Hepatocyte (in vitro differentiated cells): ENCODE results near the gene BCOR. TPM values are rescaled to one million over a fixed set of nuclear protein-coding genes. Genes with fewer than 3 reads are reported as not detected.
A peak's percentile ranks its signal among the peaks of the same experiment; 100 is the strongest.

Source experiments
- DNase-seq: peaks from one replicate; pipeline ENCODE4 v3.0.0-alpha.2; 2016; ENCODE audit warnings: low spot score
- H2AFZ ChIP-seq: fragments of 200-600 bp; sonication (generic); 2 replicates; pipeline ENCODE4 v1.6.0; 2016; ENCODE audit warnings: antibody characterized with exemption, mild to moderate bottlenecking
- H3K27ac ChIP-seq: fragments of 200-600 bp; sonication (generic); 2 replicates; pipeline ENCODE4 v1.5.1; 2016; ENCODE audit warnings: mild to moderate bottlenecking
- H3K27me3 ChIP-seq: fragments of 200-600 bp; sonication (generic); 2 replicates; pipeline ENCODE4 v1.6.1; 2016
- H3K36me3 ChIP-seq: fragments of 200-600 bp; sonication (generic); replicated peaks from 2 replicates; pipeline ENCODE4 v1.5.1; 2016; ENCODE audit warnings: low read depth; ENCODE audit not compliant: insufficient read depth
- H3K4me1 ChIP-seq: fragments of 200-600 bp; sonication (generic); 2 replicates; pipeline ENCODE4 v1.5.1; 2016; ENCODE audit warnings: mild to moderate bottlenecking, moderate library complexity; ENCODE audit not compliant: insufficient read depth
- H3K4me2 ChIP-seq: fragments of 200-600 bp; sonication (generic); 2 replicates; pipeline ENCODE4 v1.6.0; 2016
- H3K4me3 ChIP-seq: fragments of 200-600 bp; sonication (generic); 2 replicates; pipeline ENCODE4 v1.5.1; 2016; ENCODE audit warnings: mild to moderate bottlenecking
- H3K79me2 ChIP-seq: fragments of 200-600 bp; sonication (generic); 2 replicates; pipeline ENCODE4 v1.6.0; 2017; ENCODE audit warnings: mild to moderate bottlenecking
- H3K9me2 ChIP-seq: fragments of 200-600 bp; sonication (generic); replicated peaks from 2 replicates; pipeline ENCODE4 v1.6.0; 2017; ENCODE audit warnings: mild to moderate bottlenecking; ENCODE audit not compliant: insufficient read depth
- H3K9me3 ChIP-seq: fragments of 200-600 bp; sonication (generic); 2 replicates; pipeline ENCODE4 v1.5.1; 2016; ENCODE audit warnings: low read depth, mild to moderate bottlenecking
- H4K20me1 ChIP-seq: fragments of 200-600 bp; sonication (generic); 2 replicates; pipeline ENCODE4 v1.6.0; 2016; ENCODE audit warnings: mild to moderate bottlenecking; ENCODE audit not compliant: insufficient read depth, poor library complexity, severe bottlenecking
- EZH2 ChIP-seq: fragments of 200-600 bp; sonication (generic); IDR thresholded peaks from 2 replicates; pipeline ENCODE4 v1.6.1; 2016; ENCODE audit warnings: antibody characterized with exemption, mild to moderate bottlenecking, borderline replicate concordance
- EZH2phosphoT487 ChIP-seq: fragments of 200-600 bp; sonication (generic); IDR thresholded peaks from one replicate; pipeline ENCODE4 v1.6.1; 2018; ENCODE audit warnings: antibody characterized with exemption, mild to moderate bottlenecking, low read depth, moderate library complexity; ENCODE audit not compliant: unreplicated experiment, severe bottlenecking
- WGBS: methylation state at CpG from one replicate; pipeline ENCODE4 v1.1.6; 2016; ENCODE audit warnings: low lambda C conversion rate; ENCODE audit errors: missing lambda C conversion rate; 5-methylcytosine and 5-hydroxymethylcytosine counted together
- polyA plus RNA-seq: library from polyadenylated mRNA; unstranded; fragments of >200 nt; fragmentation: Nextera tagmentation; extraction: Ambion mirVana; gene quantifications from 2 replicates; pipeline ENCODE4 v1.2.1, GENCODE V29; 2016
- total RNA-seq: library from RNA; depleted of rRNA; stranded (reverse); fragments of >200 nt; gene quantifications from 2 replicates; pipeline ENCODE4 v1.2.3, GENCODE V29; 2014
- TF ChIP-seq, protein P1 (sequence below): fragments of 200-600 bp; sonication (generic); IDR thresholded peaks from 2 replicates; pipeline ENCODE4 v1.5.1; 2016; ENCODE audit warnings: antibody characterized with exemption, mild to moderate bottlenecking; ENCODE audit not compliant: poor library complexity

The BCOR gene
- total and polyA plus RNA-seq, 2 experiments from 2014 or later = 13.6 to 22.9 TPM

DNA sequence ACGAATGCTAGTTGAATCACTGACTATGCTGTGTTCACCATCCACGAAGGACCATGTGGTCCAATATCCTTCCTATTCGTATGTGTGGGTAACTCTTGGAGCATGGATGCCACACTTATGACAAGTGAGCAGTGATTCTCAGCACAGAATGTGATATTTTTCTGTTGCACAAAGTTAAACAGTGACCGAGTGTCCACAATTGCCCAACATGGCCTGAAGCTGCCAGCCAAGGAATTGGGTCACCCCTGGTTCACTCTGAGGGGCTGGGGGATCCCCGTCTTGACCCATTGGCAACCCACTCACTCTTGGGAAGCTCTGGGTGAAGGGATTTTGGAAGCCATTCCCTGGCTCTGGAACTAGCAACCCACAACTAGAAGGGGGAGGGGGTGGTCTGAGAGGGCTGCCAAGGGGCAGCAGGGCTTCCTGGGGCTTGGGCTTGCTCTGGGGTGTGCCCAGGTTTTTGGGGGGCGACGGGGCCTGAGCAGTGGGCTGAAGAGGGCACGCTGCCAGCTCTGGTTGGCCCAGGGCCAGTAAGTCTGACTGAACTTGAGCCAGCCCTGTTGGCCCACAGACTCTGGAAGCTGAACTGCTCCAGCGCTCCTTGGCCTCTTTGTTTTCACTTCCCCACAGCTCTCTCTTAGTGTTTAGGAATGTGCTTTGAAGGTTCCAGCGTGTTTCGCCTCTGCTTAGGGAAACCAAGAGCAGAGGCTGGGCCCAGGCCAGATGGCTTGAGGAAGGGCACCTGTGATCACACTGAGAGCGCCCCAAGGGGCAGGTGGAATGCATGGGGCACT, 43.1 kb upstream of the BCOR start:
- 48% methylated on average over 12 of the region's 12 CpGs for WGBS
- H3K27me3 ChIP-seq = peaks cover 23% of the 10 kb centered on the region
- TF ChIP-seq, protein P1, sequence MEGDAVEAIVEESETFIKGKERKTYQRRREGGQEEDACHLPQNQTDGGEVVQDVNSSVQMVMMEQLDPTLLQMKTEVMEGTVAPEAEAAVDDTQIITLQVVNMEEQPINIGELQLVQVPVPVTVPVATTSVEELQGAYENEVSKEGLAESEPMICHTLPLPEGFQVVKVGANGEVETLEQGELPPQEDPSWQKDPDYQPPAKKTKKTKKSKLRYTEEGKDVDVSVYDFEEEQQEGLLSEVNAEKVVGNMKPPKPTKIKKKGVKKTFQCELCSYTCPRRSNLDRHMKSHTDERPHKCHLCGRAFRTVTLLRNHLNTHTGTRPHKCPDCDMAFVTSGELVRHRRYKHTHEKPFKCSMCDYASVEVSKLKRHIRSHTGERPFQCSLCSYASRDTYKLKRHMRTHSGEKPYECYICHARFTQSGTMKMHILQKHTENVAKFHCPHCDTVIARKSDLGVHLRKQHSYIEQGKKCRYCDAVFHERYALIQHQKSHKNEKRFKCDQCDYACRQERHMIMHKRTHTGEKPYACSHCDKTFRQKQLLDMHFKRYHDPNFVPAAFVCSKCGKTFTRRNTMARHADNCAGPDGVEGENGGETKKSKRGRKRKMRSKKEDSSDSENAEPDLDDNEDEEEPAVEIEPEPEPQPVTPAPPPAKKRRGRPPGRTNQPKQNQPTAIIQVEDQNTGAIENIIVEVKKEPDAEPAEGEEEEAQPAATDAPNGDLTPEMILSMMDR = no peak
- TF ChIP-seq EZH2phosphoT487 = no peak
- no peak for TF ChIP-seq EZH2
- H3K9me2 ChIP-seq = no peaks in the 10 kb centered on the region
- H3K4me3 ChIP-seq = no peak overlapping the region
- H3K27ac ChIP-seq = peak overlapping the region; percentile 36
- no peaks in the 10 kb centered on the region for H3K36me3 ChIP-seq
- H3K9me3 ChIP-seq = no peaks in the 10 kb centered on the region
- H3K79me2 ChIP-seq = peaks cover 5% of the 10 kb centered on the region
- DNase-seq = no peak
- peaks cover 22% of the 10 kb centered on the region for H3K4me1 ChIP-seq
- H3K4me2 ChIP-seq = no peak overlapping the region
- H2AFZ ChIP-seq = no peak overlapping the region
- no peaks in the 10 kb centered on the region for H4K20me1 ChIP-seq

DNA sequence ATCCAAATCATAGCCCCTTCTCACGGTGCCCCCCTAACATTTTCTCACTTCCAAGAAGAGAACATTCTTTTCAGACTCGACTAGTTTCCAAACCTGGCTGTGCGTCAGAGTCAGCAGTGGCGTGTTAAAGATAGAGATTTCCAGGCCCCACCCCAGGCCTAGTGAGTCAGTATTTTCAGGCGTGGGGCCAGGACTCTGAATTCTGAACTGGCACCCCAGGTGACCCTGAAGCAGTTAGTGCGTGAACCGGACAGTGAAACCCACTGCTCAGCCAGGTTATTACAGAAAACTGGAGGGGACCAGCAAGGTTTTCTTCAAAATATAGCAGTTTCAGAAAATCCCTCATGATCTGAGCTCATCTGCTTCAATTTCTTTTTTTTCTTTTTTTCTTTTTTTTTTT, 35.0 kb upstream of the BCOR start:
- peak overlapping the region; percentile 53 for H3K27ac ChIP-seq

DNA sequence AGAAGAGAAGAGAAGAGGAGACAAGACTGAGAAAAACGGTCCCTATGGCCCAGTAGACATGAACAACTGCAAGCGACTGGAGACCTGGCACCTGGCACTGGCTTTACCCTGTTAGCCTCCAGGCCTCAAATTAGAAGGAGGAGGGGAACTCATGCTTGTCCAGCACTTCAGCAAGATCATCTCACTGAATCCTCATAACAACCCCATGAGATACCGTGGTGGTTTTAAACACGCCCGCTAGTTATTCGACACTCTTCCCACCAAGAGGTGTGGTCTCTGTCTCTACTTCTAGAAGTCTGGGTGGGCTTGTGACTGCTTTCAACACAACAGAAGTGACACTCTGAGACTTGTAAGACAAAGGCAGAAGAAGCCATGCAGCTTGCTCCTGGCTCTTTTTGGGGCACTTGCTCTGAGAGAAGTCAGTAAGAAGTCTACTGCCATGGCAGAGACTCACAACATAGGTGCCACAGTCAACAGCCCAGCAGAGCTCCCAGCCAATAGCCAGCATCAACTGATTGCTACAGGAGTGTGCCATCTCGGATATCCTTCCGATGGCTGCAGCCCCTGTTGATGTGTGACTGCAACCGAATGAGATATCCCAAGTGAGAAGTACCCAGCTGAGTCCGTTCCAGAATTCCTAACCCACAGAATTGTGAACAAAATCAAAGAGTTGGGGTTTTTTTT, 34.0 kb upstream of the BCOR start:
- Histone ChIP-seq H3K9me3 (no peaks in the 10 kb centered on the region), H3K9me2 (no peaks in the 10 kb centered on the region), H3K36me3 (no peaks in the 10 kb centered on the region), H3K27ac (no peak overlapping the region), H3K79me2 (no peaks in the 10 kb centered on the region), H3K4me3 (no peak overlapping the region), H3K4me2 (no peak overlapping the region), H3K27me3 (no peaks in the 10 kb centered on the region), H4K20me1 (no peaks in the 10 kb centered on the region), H3K4me1 (no peaks in the 10 kb centered on the region), H2AFZ (no peak overlapping the region)
- 89% methylated on average over 10 of the region's 10 CpGs for WGBS
- TF ChIP-seq, protein P1 = no peak
- no peak for TF ChIP-seq EZH2phosphoT487
- TF ChIP-seq EZH2 = no peak
- no peak for DNase-seq

More for the DNA sequence above, 35.0 kb upstream of the BCOR start:
- no peak for TF ChIP-seq EZH2phosphoT487
- TF ChIP-seq, protein P1 = no peak
- TF ChIP-seq EZH2 = no peak
- no peaks in the 10 kb centered on the region for H3K9me3 ChIP-seq
- no peak overlapping the region for H3K4me2 ChIP-seq
- H3K9me2 ChIP-seq = no peaks in the 10 kb centered on the region
- no peaks in the 10 kb centered on the region for H3K36me3 ChIP-seq
- no peaks in the 10 kb centered on the region for H3K27me3 ChIP-seq
- H3K79me2 ChIP-seq = no peaks in the 10 kb centered on the region
- H4K20me1 ChIP-seq = no peaks in the 10 kb centered on the region
- no peaks in the 10 kb centered on the region for H3K4me1 ChIP-seq
- peak; percentile 66 for DNase-seq
- no peak overlapping the region for H3K4me3 ChIP-seq
- no peak overlapping the region for H2AFZ ChIP-seq
- WGBS = 81% methylated on average over 7 of the region's 7 CpGs
